ENCODE measurements around the gene KCND3.

DNA sequence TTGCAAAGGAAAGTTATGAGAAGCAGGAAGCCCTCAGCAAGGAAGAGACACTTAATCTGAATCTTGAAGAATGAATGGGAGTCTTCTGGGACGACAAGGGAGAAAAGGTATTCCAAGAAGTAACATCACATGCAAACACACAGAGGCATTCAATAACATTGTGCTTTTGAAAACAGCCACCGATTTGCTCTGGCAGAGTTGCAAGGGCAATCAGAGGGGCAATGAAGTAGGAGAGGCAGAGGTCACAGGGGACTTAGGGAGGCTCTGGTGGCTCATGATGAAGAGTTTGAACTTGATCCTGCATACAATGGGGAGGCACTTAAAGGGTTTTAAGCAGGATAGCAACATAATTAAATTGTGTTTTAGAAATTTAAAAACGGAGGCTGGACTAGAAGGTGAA is 126.1 kb downstream of the KCND3 start:
- TF ChIP-seq POLR2A (IDR thresholded peaks at IDR 0.05), result no peak
- TF ChIP-seq, protein P1, sequence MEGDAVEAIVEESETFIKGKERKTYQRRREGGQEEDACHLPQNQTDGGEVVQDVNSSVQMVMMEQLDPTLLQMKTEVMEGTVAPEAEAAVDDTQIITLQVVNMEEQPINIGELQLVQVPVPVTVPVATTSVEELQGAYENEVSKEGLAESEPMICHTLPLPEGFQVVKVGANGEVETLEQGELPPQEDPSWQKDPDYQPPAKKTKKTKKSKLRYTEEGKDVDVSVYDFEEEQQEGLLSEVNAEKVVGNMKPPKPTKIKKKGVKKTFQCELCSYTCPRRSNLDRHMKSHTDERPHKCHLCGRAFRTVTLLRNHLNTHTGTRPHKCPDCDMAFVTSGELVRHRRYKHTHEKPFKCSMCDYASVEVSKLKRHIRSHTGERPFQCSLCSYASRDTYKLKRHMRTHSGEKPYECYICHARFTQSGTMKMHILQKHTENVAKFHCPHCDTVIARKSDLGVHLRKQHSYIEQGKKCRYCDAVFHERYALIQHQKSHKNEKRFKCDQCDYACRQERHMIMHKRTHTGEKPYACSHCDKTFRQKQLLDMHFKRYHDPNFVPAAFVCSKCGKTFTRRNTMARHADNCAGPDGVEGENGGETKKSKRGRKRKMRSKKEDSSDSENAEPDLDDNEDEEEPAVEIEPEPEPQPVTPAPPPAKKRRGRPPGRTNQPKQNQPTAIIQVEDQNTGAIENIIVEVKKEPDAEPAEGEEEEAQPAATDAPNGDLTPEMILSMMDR (IDR thresholded peaks at IDR 0.05), result no peak

Measured in thyroid gland (tissue), 4 donors.